ENCODE results near the gene MFGE8.

MFGE8 gene

GRCh38 chr15:88917760-88918159 is 4.6 kb upstream of the MFGE8 start:
- DNase-seq, result no peak

DNA sequence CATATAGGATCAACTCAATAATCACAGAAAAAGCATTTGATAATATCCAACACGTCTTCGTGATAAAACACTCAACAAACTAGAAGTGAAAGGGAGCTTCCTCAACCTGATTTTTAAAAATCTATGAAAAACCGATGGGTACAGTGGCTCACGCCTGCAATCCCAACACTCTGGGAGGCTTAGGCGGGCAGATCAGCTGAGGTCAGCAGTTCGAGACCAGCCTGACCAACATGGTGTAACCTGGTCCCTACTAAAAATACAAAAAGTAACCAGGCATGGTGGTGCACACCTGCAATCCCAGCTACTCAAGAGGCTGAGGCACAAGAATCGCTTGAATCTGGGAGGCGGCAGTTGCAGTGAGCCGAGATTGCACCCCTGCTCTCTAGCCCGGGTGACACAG is 2.2 kb upstream of the MFGE8 start:
- no peak for DNase-seq

GRCh38 chr15:88913850-88914169 is 631 bp upstream of the MFGE8 start:
- DNase-seq, result no peak

DNA sequence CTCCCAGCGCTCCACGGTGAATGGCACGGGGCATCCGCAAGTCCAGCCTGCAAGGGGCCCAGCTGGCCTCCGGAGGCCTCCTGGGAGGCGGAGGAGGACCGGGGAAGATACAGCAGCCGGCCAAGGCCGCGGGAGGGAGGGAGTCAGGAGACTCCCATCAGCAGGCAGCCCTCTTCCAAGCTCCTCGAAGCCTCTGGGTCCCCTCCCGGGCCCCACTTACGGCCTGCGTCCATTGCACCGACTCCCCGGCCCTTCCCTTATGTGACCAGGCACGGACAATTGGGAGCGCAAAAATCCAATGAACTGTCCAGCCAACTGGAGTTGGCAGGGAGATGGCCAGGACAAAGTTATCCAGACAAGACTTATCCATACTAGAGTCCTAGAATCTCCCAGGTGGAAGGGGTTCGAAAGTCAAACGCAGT is 668 bp downstream of the MFGE8 start:
- no peak for DNase-seq

DNA sequence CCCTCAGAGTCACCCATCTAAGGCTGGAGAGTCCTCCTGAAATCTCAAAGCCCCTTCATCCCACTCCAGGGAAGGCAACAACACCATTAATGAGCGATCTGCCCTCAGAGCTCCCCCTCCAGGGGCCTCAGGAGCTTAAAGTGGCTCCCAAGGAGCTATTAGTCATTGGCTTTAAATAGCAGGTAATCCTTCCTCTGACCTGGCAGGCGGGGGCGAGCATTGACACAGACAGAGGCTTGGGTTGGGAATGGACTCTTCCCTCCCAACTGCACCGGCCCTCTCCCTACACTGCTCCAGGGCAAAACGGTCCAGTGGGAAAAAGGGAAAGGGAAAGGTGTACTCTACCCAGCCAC is 1.4 kb downstream of the MFGE8 start:
- DNase-seq, result no peak

GRCh38 chr15:88909956-88910831 is 3.0 kb downstream of the MFGE8 start:
- no peak for DNase-seq

DNA sequence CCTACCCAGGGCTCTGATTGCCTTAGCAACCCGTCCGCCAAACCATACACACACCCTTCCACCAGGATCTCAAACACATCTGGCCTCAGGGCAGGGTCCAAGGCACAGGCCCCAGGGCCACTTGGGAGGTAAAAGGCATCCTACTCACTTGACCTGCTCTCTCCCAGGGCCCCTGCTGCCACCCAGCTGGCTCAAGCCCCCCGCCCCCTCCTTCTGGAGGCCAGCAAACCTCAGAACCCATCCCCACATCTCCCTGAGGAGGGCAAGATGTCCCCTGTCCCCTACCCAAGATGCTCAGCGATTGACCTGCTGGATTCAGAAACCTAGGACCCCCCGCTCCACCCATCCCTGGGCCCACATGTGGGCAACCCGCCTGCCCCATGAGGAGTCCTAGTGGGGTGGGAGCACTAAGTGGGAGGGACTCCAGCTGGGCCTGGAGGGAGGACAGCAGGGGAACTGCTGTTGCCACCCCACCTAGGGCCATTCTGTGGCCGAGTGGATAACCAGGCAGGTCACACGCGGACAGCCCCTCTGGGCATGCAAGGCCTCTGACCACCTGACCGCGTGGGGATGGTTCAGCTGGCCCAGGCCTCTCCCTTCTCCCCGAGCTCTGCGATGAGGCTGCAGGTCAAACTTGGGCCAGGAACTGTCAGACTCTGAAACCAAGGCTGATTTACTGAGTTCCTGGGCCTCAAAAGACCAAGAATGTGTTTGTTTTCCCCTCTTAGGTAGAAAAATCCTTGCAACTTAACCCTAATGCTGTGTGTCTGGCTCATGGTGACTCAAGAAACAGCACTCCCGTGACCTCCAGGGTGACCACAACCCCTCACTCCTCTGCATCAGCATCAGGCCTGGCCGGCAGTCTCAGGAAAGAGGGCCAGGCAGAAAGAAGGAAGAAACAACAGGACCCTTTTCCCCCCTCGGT is 4.2 kb downstream of the MFGE8 start:
- no peak for DNase-seq

DNA sequence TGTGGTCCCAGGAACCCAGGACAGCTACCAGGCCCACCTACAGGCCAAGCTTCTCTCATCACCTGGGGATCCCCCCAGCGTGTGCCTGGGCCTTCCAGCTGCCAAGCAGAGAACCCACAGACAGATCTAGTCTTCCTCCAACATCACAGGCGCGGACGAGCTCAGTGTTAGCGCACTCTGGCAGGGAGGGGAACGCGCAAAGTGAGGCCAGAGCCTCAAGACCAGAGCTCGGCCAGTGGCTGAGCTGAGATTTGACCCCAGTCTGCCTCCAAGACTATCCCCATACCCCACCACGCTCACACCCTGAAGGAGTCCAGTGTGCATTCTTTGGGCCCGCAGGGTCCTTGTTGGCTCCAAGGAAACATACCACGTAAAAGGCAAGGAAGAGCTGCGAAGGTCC is 5.1 kb downstream of the MFGE8 start:
- no peak for DNase-seq

GRCh38 chr15:88907111-88907510 is 6.1 kb downstream of the MFGE8 start:
- DNase-seq, result no peak

- DNase-seq, result no peak
Measured at GRCh38 chr15:88906551-88906950, 6.6 kb downstream of the MFGE8 start.

GRCh38 chr15:88906130-88906529 is 7.0 kb downstream of the MFGE8 start:
- DNase-seq, result no peak

- DNase-seq, result no peak
Measured at GRCh38 chr15:88905576-88905975, 7.6 kb downstream of the MFGE8 start.

GRCh38 chr15:88904624-88905327 is 8.4 kb downstream of the MFGE8 start:
- DNase-seq, result peak; percentile 91

- no peak for DNase-seq
Measured at GRCh38 chr15:88904257-88904623, 8.9 kb downstream of the MFGE8 start.

DNA sequence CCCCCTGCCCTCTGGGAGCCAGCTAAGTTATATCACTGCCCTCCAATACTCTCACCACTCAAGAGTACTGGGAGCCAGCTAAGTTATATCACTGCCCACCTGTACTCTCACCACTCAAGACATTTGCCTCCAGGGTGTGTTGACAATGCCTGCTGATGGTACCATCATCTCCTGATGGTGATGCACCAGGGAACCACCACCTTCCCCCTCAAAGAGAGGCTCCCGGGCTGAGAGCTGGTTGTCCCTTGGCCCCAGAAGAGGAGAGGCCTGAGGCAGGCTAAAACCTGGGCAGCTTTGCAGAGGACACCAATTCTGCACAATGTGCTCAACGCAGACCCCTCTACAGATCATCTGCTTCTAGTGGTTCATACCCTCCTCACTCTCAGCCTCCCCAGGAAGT is 10.3 kb downstream of the MFGE8 start:
- DNase-seq, result no peak

DNA sequence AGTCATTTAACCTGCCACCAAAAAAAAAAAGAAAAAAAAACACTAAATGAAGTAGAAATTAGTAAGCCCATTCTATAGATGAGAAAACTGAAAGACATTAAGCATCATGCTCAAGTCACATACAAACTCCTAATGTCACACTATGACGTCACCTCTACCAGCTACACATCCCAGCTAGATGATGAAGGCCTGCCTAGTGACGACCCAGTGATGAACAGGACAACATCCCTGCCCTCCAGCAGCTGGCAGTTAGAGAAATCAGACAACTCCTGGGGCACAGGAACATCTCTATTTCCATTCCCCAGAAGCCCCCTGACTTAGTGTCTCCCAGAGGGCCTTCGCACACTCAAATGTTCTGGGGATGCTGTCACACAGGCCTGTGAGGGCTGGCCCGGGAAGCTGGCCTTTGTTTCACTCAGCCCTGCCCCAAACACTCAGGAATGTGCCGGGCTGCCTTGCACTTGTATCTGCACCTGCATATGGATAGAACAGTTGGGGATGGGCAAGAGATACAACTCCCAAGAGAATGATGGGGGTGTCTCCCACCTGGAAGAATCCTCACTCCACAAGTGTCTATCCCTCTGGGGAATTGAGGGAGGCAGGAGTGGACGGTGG is 10.9 kb downstream of the MFGE8 start:
- DNase-seq, result no peak

- no peak for DNase-seq
Measured at GRCh38 chr15:88901508-88902220, 11.5 kb downstream of the MFGE8 start.

- DNase-seq, result no peak
Measured at GRCh38 chr15:88900982-88901418, 12.2 kb downstream of the MFGE8 start.

DNA sequence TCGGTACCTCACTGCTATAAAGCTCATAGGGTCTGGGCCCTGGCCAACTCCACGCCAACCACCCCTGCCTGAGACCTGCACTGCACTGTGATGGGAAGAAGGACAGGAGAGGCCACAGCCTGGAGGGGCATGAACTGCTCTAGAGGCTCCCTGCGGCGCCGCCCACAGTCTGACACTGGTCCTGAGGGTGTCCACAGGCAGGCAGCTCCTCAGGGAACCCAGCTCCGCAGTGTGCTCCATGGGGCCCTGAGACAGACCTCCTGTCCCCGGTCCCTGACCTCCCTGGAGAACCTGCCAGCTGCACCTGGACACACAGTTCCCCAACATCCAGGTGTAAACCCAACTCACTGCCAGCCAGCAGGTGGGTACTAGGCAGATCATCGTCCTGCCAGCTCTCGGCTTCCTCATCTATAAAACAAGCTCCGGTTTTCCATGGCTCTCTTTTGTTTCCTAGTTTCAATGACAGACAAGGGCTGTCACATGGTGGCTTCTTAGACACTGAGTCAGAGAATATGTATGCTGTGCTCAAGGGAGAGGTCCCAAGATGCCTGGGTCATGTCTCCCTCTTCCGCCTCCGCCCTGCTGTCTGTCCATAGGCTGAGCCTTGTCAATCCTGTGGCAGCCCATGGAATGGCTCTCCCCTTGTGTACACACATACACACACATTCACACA is 12.7 kb downstream of the MFGE8 start:
- no peak for DNase-seq

DNA sequence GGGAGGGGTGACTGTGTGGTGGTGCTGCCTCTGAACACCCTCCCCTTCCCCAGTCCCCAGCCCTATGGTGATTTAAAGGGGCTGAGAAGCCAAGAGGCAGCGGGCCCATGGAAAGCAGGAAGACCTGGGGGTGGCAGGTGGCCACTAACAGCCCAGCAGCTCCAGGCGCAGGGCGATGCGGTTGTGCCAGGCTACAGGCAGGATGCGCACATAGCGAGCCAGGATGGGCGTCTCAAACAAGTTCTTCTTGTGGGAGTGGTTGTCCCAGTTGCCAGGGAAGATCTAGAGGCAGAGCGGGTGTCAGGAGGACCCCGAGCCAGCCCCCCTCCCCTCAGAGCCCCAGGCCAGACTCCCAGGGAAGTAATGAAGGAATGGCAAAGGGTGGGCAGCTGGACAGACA is 13.9 kb downstream of the MFGE8 start:
- DNase-seq, result no peak

- no peak for DNase-seq
Measured at GRCh38 chr15:88898736-88899135, 14.4 kb downstream of the MFGE8 start.
